Mucosa of descending colon (tissue), 3 donors: ENCODE measurements around the gene SMTN. TPM values are rescaled to one million over a fixed set of nuclear protein-coding genes. Genes with fewer than 3 reads are reported as not detected.
A peak's percentile ranks its signal among the peaks of the same experiment; 100 is the strongest.
"Not testable (repeated sequence)": the region's sequence is repeated elsewhere in the genome, so short reads cannot be mapped to it uniquely, and the experiment has no call there.

Experiments
- ATAC-seq: fragments of 200-7000 bp; cut with Tn5 transposase; one replicate; pipeline ENCODE4 v1.9.1; 2020; ENCODE audit warnings: mild to moderate bottlenecking, moderate library complexity
- DNase-seq, 3 donors: peaks; one replicate each; pipeline ENCODE4 v3.0.0-alpha.2; 2020
- H3K36me3 ChIP-seq: fragments of 200-600 bp; one replicate; pipeline ENCODE4 v1.8.0; 2021; ENCODE audit warnings: low read depth, mild to moderate bottlenecking
- H3K4me1 ChIP-seq: fragments of 200-600 bp; one replicate; pipeline ENCODE4 v1.8.0; 2021; ENCODE audit warnings: low read depth, mild to moderate bottlenecking
- H3K4me3 ChIP-seq: fragments of 200-600 bp; one replicate; pipeline ENCODE4 v1.8.0; 2021; ENCODE audit warnings: mild to moderate bottlenecking
- H3K9me3 ChIP-seq: fragments of 200-600 bp; one replicate; pipeline ENCODE4 v1.8.0; 2021; ENCODE audit warnings: mild to moderate bottlenecking
- intact Hi-C, 2 donors: fragments of 100-400 bp; cut with DNase I in 1 of 2; cut with micrococcal nuclease in 1 of 2; formaldehyde crosslinking; loops; one replicate each; pipeline versions ENCODE4 v1.11.0 to v1.11.1; 2022; cut with DNase I, micrococcal nuclease
- total RNA-seq, 3 donors: library from RNA; stranded (reverse); fragmentation: NEBNext Ultra II Directional in 2 of 3; extraction: Animal tissue kit (Norgen Biotek cat#: 25700) in 2 of 3; gene quantifications; one replicate each; pipeline versions ENCODE4 v1.2.1 to v1.2.4, GENCODE V29; 2021 to 2023
- TF ChIP-seq, protein P1 (sequence below): fragments of 200-600 bp; IDR thresholded peaks from one replicate; pipeline ENCODE4 v1.8.0; 2022; ENCODE audit warnings: antibody characterized with exemption, mild to moderate bottlenecking
- donor health status: DM: no; HTN: no; CAD: no; lungs with moderate emphysema.
- donor health status: DM: no; HTN: no; CAD: no.
- donor health status: DM: no; HTN: yes; CAD: no.

SMTN gene
- total RNA-seq, 3 donors from 2014 or later, result 63.6 to 799 (median 104) TPM

DNA sequence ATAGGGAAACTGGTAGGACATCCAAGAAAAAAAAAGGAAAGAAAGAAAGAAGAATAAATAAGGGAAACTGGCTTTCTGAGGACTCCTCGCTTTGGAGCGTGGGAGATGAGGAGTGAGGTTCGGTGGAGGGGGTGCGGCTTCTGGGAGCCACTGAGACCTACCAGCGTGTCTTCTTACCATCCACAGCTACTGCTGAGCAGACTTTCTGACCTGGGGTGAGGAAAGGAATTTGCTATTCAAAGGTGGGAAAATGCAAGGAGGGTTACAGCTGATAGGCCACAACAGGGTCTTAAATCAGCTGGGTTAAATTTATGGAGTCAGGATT, 26.7 kb downstream of the SMTN start:
- DNase-seq (no peak), ATAC-seq (peak; percentile 2)
- intact Hi-C loops, result loop anchor here in 1 of 2 donors (5.0 kb wide), 1 partner anchor 39 kb away; no protein-coding TSS in a partner anchor
- Histone ChIP-seq H3K4me1 (peaks cover 11% of the 10 kb centered on the region), H3K4me3 (no peak overlapping the region), H3K36me3 (no peaks in the 10 kb centered on the region), H3K9me3 (no peaks in the 10 kb centered on the region)
- TF ChIP-seq, protein P1, sequence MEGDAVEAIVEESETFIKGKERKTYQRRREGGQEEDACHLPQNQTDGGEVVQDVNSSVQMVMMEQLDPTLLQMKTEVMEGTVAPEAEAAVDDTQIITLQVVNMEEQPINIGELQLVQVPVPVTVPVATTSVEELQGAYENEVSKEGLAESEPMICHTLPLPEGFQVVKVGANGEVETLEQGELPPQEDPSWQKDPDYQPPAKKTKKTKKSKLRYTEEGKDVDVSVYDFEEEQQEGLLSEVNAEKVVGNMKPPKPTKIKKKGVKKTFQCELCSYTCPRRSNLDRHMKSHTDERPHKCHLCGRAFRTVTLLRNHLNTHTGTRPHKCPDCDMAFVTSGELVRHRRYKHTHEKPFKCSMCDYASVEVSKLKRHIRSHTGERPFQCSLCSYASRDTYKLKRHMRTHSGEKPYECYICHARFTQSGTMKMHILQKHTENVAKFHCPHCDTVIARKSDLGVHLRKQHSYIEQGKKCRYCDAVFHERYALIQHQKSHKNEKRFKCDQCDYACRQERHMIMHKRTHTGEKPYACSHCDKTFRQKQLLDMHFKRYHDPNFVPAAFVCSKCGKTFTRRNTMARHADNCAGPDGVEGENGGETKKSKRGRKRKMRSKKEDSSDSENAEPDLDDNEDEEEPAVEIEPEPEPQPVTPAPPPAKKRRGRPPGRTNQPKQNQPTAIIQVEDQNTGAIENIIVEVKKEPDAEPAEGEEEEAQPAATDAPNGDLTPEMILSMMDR, result no peak

GRCh38 chr22:31112547-31113091, 31.5 kb downstream of the SMTN start:
- H3K9me3 ChIP-seq, H3K4me1 ChIP-seq, H3K4me3 ChIP-seq, DNase-seq, ATAC-seq, intact Hi-C loops, H3K36me3 ChIP-seq: not testable (repeated sequence)

GRCh38 chr22:31118046-31118820, 37.1 kb downstream of the SMTN start:
- ATAC-seq (peak; percentile 2), DNase-seq (no peak)
- Histone ChIP-seq H3K4me3 (no peak overlapping the region), H3K9me3 (no peaks in the 10 kb centered on the region), H3K36me3 (no peaks in the 10 kb centered on the region), H3K4me1 (peaks cover 10% of the 10 kb centered on the region)
- intact Hi-C loops, result no loop called here
- TF ChIP-seq, protein P1, result no peak

DNA sequence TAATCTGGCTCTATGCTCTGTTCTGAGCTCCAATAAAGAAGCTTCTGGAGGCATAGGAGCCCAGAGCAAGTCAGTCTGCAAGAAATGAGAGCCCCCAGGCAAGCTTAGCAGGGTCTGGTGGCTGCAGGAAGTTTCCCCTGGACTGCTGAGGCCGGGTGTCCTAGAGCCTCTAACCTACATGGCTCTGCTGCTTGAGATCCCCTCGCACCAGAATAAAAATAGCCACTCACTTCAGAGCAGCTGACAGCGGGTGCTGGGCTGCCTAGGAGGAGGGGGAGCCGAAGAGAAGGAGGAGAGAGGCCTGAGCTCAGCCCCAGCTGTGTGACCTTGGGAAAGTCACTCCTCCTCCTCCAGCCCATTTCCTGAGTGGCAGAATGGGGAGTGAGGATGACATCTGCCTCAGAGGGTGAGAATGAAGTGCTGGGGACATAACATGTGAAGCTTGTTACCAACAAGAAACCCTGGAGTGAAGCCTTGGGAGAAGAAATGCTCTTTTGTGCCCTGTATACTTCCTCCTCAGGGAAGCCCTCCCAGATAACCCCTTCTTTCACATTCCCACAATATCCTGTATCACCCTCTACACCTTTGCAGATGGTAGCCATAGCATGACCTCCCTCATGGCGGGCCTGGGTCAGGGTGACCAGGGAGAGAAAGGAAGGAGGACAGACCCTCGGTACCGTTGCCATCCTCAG, 38.1 kb downstream of the SMTN start:
- no peaks in the 10 kb centered on the region for H3K36me3 ChIP-seq
- H3K4me3 ChIP-seq, result no peak overlapping the region
- intact Hi-C loops, result no loop called here
- TF ChIP-seq, protein P1, result no peak
- DNase-seq (no peak), ATAC-seq (no peak)
- no peaks in the 10 kb centered on the region for H3K9me3 ChIP-seq
- peaks cover 10% of the 10 kb centered on the region for H3K4me1 ChIP-seq

DNA sequence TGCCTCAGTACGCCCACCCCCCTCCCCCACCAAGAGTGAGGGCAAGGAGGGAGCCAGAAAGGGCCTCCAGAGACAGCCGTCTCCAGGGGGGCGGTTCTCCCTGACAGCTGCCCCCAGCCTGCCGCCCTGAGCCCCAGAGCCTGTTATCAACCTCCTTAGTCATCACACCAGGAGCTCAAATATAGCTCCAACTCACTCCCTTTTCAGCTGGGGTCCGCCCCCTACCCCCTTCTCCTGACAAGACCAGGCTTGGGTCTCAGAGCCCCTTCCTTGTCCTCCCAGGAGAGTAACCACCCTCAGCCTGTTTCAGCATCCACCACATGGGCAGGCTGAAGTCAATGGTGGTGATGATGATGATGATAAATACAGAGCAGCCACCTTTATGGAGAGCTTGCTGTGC, 39.1 kb downstream of the SMTN start:
- Histone ChIP-seq H3K36me3 (no peaks in the 10 kb centered on the region), H3K4me1 (peaks cover 10% of the 10 kb centered on the region), H3K9me3 (no peaks in the 10 kb centered on the region), H3K4me3 (no peak overlapping the region)
- intact Hi-C loops, result no loop called here
- ATAC-seq, result no peak
- DNase-seq, result no peak
- TF ChIP-seq, protein P1, result no peak

DNA sequence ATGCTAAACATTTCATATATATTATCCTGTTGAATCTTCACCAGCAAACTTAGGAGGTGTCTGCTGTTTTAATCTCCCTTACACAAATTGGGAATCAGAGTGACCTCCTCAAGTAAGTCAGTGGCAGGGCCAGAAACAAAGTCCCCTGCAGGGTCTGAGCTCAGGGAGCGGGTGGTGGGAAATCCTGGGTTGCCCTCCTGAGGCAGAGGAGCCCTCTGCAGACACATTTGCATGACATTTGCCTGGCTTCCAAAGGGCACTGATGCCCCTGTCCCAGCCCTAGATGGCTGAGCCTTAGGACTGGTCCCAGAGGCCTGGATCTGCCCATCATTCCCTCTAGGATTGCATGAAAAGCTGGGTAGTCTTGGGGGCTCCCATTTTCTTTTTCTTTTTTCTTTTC, 39.5 kb downstream of the SMTN start:
- Histone ChIP-seq H3K36me3 (no peaks in the 10 kb centered on the region), H3K9me3 (no peaks in the 10 kb centered on the region), H3K4me3 (no peak overlapping the region), H3K4me1 (peaks cover 10% of the 10 kb centered on the region)
- TF ChIP-seq, protein P1, result no peak
- DNase-seq (no peak), ATAC-seq (no peak)
- intact Hi-C loops, result no loop called here
